Spinal cord (tissue), 10 donors: ENCODE results near the gene ZACN. TPM values are rescaled to one million over a fixed set of nuclear protein-coding genes. Genes with fewer than 3 reads are reported as not detected.

Source experiments
- DNase-seq, 6 donors: peaks; one replicate each; pipeline versions ENCODE4 v3.0.0 to v3.0.0-alpha.2; 2013 to 2015; ENCODE audit warnings: low spot score in 6 of 6, low read depth in 4 of 6
- H3K27ac ChIP-seq: one replicate; pipeline ENCODE4 v1.5.1; 2013; ENCODE audit warnings: low read depth, low read length, control low read depth
- H3K27me3 ChIP-seq: one replicate; pipeline ENCODE4 v1.6.1; 2013; ENCODE audit warnings: low read length; ENCODE audit not compliant: control insufficient read depth, insufficient read depth
- H3K36me3 ChIP-seq: one replicate; pipeline ENCODE4 v1.6.1; 2013; ENCODE audit warnings: low read length; ENCODE audit not compliant: control insufficient read depth, insufficient read depth
- H3K4me1 ChIP-seq: one replicate; pipeline ENCODE4 v1.6.1; 2013; ENCODE audit warnings: low read length; ENCODE audit not compliant: control insufficient read depth, insufficient read depth
- H3K4me3 ChIP-seq: one replicate; pipeline ENCODE4 v1.5.1; 2013; ENCODE audit warnings: low read depth, low read length, control low read depth
- H3K9me3 ChIP-seq: one replicate; pipeline ENCODE4 v1.6.1; 2013; ENCODE audit warnings: low read length; ENCODE audit not compliant: control insufficient read depth, insufficient read depth
- WGBS: methylation state at CpG from one replicate; pipeline ENCODE4 v1.1.5; 2013; ENCODE audit warnings: missing lambda C conversion rate; ENCODE audit not compliant: insufficient coverage; 5-methylcytosine and 5-hydroxymethylcytosine counted together
- polyA plus RNA-seq, 2 donors: library from polyadenylated mRNA; unstranded; fragments of 120-200 nt; gene quantifications; one replicate each; pipeline ENCODE4 v1.2.1, GENCODE V29; 2013; ENCODE audit not compliant: insufficient read length in 2 of 2
- total RNA-seq, 2 donors: library from RNA; depleted of rRNA in 1 of 2; stranded (reverse); fragments of 120-200 nt in 1 of 2; fragments of >200 nt in 1 of 2; gene quantifications; one replicate each; pipeline versions ENCODE4 v1.2.3 to v1.2.4, GENCODE V29; 2013 to 2014
- donor health status: healthy.

The ZACN gene
- total and polyA plus RNA-seq, 4 donors = 49.6 to 59.0 TPM; not detected in 2

- Histone ChIP-seq H3K9me3 (no peaks in the 10 kb centered on the region), H3K4me1 (peaks cover 23% of the 10 kb centered on the region), H3K4me3 (no peak overlapping the region), H3K27me3 (no peaks in the 10 kb centered on the region), H3K36me3 (no peaks in the 10 kb centered on the region), H3K27ac (no peak overlapping the region)
- 77% methylated on average over 14 of the region's 19 CpGs for WGBS
- no peak for DNase-seq
Measured at GRCh38 chr17:76119409-76120371, 40.7 kb downstream of the ZACN start.

- Histone ChIP-seq H3K27ac (no peak overlapping the region), H3K27me3 (no peaks in the 10 kb centered on the region), H3K9me3 (no peaks in the 10 kb centered on the region), H3K4me3 (no peak overlapping the region), H3K4me1 (peaks cover 23% of the 10 kb centered on the region), H3K36me3 (no peaks in the 10 kb centered on the region)
- no peak for DNase-seq
- 88% methylated on average over 5 of the region's 5 CpGs for WGBS
Measured at GRCh38 chr17:76120658-76121008, 41.7 kb downstream of the ZACN start.

GRCh38 chr17:76121932-76122430 is 43.0 kb downstream of the ZACN start:
- no peaks in the 10 kb centered on the region for H3K36me3 ChIP-seq
- H3K27me3 ChIP-seq = no peaks in the 10 kb centered on the region
- WGBS = 27% methylated on average over 42 of the region's 42 CpGs
- peaks cover 23% of the 10 kb centered on the region for H3K4me1 ChIP-seq
- H3K9me3 ChIP-seq = no peaks in the 10 kb centered on the region
- no peak overlapping the region for H3K27ac ChIP-seq
- DNase-seq = peak in 2 of 6 donors; percentile 17 to 28
- peak overlapping the region; percentile 35 for H3K4me3 ChIP-seq

GRCh38 chr17:76122431-76123190 is 43.6 kb downstream of the ZACN start:
- 75% methylated on average over 21 of the region's 24 CpGs for WGBS
- Histone ChIP-seq H3K36me3 (no peaks in the 10 kb centered on the region), H3K4me3 (no peak overlapping the region), H3K4me1 (peaks cover 23% of the 10 kb centered on the region), H3K27me3 (no peaks in the 10 kb centered on the region), H3K27ac (no peak overlapping the region), H3K9me3 (no peaks in the 10 kb centered on the region)
- no peak for DNase-seq

GRCh38 chr17:76123191-76123499 is 44.2 kb downstream of the ZACN start:
- no peak for DNase-seq
- no peaks in the 10 kb centered on the region for H3K27me3 ChIP-seq
- peaks cover 23% of the 10 kb centered on the region for H3K4me1 ChIP-seq
- H3K36me3 ChIP-seq = no peaks in the 10 kb centered on the region
- H3K4me3 ChIP-seq = no peak overlapping the region
- WGBS = 75% methylated on average over 5 of the region's 5 CpGs
- no peaks in the 10 kb centered on the region for H3K9me3 ChIP-seq
- no peak overlapping the region for H3K27ac ChIP-seq

- Histone ChIP-seq H3K27me3 (no peaks in the 10 kb centered on the region), H3K4me1 (peaks cover 23% of the 10 kb centered on the region), H3K36me3 (no peaks in the 10 kb centered on the region), H3K4me3 (no peak overlapping the region), H3K27ac (no peak overlapping the region), H3K9me3 (no peaks in the 10 kb centered on the region)
- DNase-seq = no peak
- 64% methylated on average over 6 of the region's 9 CpGs for WGBS
Measured at GRCh38 chr17:76123749-76124581, 45.0 kb downstream of the ZACN start.

GRCh38 chr17:76124582-76125390 is 45.8 kb downstream of the ZACN start:
- H3K4me3 ChIP-seq = no peak overlapping the region
- DNase-seq = no peak
- no peaks in the 10 kb centered on the region for H3K27me3 ChIP-seq
- H3K36me3 ChIP-seq = no peaks in the 10 kb centered on the region
- peaks cover 23% of the 10 kb centered on the region for H3K4me1 ChIP-seq
- no peak overlapping the region for H3K27ac ChIP-seq
- H3K9me3 ChIP-seq = no peaks in the 10 kb centered on the region
- WGBS = 90% methylated on average over 11 of the region's 22 CpGs

GRCh38 chr17:76125391-76125675 is 46.4 kb downstream of the ZACN start:
- WGBS = 95% methylated on average over 5 of the region's 5 CpGs
- Histone ChIP-seq H3K27me3 (no peaks in the 10 kb centered on the region), H3K27ac (no peak overlapping the region), H3K4me3 (no peak overlapping the region), H3K9me3 (no peaks in the 10 kb centered on the region), H3K36me3 (no peaks in the 10 kb centered on the region), H3K4me1 (peaks cover 23% of the 10 kb centered on the region)
- DNase-seq = no peak

GRCh38 chr17:76125922-76126321 is 46.9 kb downstream of the ZACN start:
- H3K36me3 ChIP-seq = no peaks in the 10 kb centered on the region
- H3K9me3 ChIP-seq = no peaks in the 10 kb centered on the region
- no peaks in the 10 kb centered on the region for H3K27me3 ChIP-seq
- no peak overlapping the region for H3K27ac ChIP-seq
- H3K4me1 ChIP-seq = peaks cover 20% of the 10 kb centered on the region
- 100% methylated on average over 1 of the region's 1 CpG for WGBS
- no peak for DNase-seq
- no peak overlapping the region for H3K4me3 ChIP-seq
